Neural progenitor cell (in vitro differentiated cells): Measurements from ENCODE around the gene SLC17A8.

Source experiments
- EZH2 ChIP-seq: fragments of 200-600 bp; sonication (generic); IDR thresholded peaks from 2 replicates; pipeline ENCODE4 v1.6.1; 2017; ENCODE audit warnings: antibody characterized with exemption, mild to moderate bottlenecking, moderate library complexity
- TF ChIP-seq, protein P1 (sequence below): fragments of 200-600 bp; sonication (generic); IDR thresholded peaks from 2 replicates; pipeline ENCODE4 v1.5.1; 2017; ENCODE audit warnings: antibody characterized with exemption, mild to moderate bottlenecking

DNA sequence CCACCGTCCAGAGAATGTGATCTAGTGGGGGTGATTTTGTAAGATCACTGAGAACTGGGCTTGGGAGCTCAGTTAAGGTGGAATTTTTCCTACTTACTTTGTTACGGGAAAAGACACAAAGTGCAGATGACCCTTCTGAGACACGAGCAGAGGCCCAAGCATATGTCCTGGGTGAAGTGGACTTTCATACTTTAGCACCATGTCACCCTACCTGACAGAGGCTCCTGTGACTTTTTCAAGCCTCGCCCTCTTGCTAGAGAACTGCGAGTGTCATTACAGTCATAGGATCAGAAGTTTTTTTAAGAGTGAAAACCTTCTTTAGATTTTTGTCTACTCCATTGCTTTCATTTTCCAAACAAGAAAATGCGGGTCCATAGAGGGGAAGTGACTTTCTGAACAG, 56.1 kb downstream of the SLC17A8 start:
- TF ChIP-seq, protein P1, sequence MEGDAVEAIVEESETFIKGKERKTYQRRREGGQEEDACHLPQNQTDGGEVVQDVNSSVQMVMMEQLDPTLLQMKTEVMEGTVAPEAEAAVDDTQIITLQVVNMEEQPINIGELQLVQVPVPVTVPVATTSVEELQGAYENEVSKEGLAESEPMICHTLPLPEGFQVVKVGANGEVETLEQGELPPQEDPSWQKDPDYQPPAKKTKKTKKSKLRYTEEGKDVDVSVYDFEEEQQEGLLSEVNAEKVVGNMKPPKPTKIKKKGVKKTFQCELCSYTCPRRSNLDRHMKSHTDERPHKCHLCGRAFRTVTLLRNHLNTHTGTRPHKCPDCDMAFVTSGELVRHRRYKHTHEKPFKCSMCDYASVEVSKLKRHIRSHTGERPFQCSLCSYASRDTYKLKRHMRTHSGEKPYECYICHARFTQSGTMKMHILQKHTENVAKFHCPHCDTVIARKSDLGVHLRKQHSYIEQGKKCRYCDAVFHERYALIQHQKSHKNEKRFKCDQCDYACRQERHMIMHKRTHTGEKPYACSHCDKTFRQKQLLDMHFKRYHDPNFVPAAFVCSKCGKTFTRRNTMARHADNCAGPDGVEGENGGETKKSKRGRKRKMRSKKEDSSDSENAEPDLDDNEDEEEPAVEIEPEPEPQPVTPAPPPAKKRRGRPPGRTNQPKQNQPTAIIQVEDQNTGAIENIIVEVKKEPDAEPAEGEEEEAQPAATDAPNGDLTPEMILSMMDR = no peak
- TF ChIP-seq EZH2 = no peak
